Heart left ventricle (tissue), 13 donors: ENCODE data around the gene EXOC4.

Experiments
- CTCF ChIP-seq, 12 donors: fragments of 200-600 bp; sonication (generic) in 4 of 12; IDR thresholded peaks; one replicate each; pipeline versions ENCODE4 v1.5.0 to v1.8.0; 2018 to 2022; ENCODE audit warnings: antibody characterized with exemption in 12 of 12, mild to moderate bottlenecking in 5 of 12
- POLR2A ChIP-seq, 2 donors: fragments of 450-650 bp; IDR thresholded peaks; one replicate each; pipeline ENCODE4 v1.6.1; 2017; ENCODE audit warnings: antibody characterized with exemption in 2 of 2, mild to moderate bottlenecking in 2 of 2, moderate library complexity in 2 of 2
- donor health status: ischemic (EF 13 %, LVEDD 7.1; RV severe dilation, severe dysfunction).
- donor health status: DM: no; HTN: yes; CAD: no.
- donor health status: DM: no; HTN: no; CAD: no.
- donor health status: ischemic (EF 25% LVEDD 6.9; RV normal size, moderate dysfunction).
- donor health status: ischemic (EF 25% LVEDD 5.7; RV mildly dilated, moderate dysfunction).
- donor health status: ischemic (EF 35%, LVEDD 5.7; RV mildly dilated, moderate dysfunction).
- donor health status: nonischemic (EF 11% LVEDD 7.7; RV severe dilation, severe dysfunction).
- donor health status: DM: yes; HTN: yes; CAD: no.
- donor health status: PGD.
- donor health status: ischemic (EF 29% LVEDD 5.4; RV normal size, mild dysfunction).
- donor health status: nonischemic (EF 23%, LVEDD 6.1; RV moderate dilation, normal function).

DNA sequence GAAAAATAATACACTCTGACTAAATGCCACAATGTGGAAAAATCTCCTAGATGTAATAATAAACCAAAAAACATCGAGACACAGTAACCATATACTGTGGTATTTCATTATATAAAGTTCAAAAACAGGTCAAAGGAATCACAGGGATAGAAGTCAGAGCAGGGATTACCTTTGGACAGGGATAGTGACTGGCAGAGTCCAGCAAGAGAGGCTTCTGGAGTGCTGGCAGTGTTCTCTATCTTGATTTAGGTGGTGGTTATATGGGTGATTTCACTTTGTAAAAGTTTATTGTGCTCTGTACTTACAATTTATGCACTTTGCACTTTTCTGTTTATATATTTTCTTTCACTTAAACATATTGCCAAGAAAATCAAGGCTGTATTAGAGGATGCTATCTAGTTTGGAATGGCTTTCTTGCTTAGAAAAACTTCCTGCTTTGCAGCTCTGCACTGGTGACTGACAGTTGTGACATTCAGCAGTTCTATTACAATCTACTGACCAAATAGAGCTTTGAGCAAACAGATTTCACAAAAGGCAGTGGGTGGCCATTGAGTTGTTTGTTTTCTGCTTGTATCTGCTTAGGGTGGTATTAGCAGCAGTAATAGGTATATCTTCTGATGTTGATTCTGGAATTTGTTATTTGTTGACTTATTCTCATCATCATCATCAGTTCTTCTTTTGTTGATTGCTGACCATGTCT, 610.6 kb downstream of the EXOC4 start:
- TF ChIP-seq CTCF (IDR thresholded peaks at IDR 0.05) (no peak), POLR2A (IDR thresholded peaks at IDR 0.05) (no peak)
